Lower lobe of right lung (tissue), 2 donors: ENCODE results near the gene GDAP2. TPM values are rescaled to one million over a fixed set of nuclear protein-coding genes. Genes with fewer than 3 reads are reported as not detected.
"Not testable (repeated sequence)": the region's sequence is repeated elsewhere in the genome, so short reads cannot be mapped to it uniquely, and the experiment has no call there.

Experiments used
- ATAC-seq, 2 donors: fragments of 200-7000 bp; cut with Tn5 transposase; one replicate each; pipeline ENCODE4 v1.9.1; 2020 to 2022; ENCODE audit warnings: mild to moderate bottlenecking in 2 of 2, moderate library complexity in 2 of 2
- DNase-seq: peaks from one replicate; pipeline ENCODE4 v3.0.0-alpha.2; 2020
- H3K27ac ChIP-seq: fragments of 200-600 bp; one replicate; pipeline ENCODE4 v1.8.0; 2022
- H3K27me3 ChIP-seq: fragments of 200-600 bp; one replicate; pipeline ENCODE4 v1.8.0; 2022; ENCODE audit warnings: low read depth
- H3K36me3 ChIP-seq: fragments of 200-600 bp; one replicate; pipeline ENCODE4 v1.8.0; 2022; ENCODE audit warnings: mild to moderate bottlenecking
- H3K4me1 ChIP-seq: fragments of 200-600 bp; one replicate; pipeline ENCODE4 v1.8.0; 2022
- H3K4me3 ChIP-seq: fragments of 200-600 bp; one replicate; pipeline ENCODE4 v1.8.0; 2022; ENCODE audit warnings: mild to moderate bottlenecking
- H3K9me3 ChIP-seq: fragments of 200-600 bp; one replicate; pipeline ENCODE4 v1.8.0; 2022
- CTCF ChIP-seq: fragments of 200-600 bp; IDR thresholded peaks from one replicate; pipeline ENCODE4 v1.8.0; 2022; ENCODE audit warnings: antibody characterized with exemption, mild to moderate bottlenecking
- intact Hi-C: fragments of 100-400 bp; cut with DNase I; formaldehyde crosslinking; loops from one replicate; pipeline ENCODE4 v1.11.0; 2022
- total RNA-seq: library from RNA; stranded (reverse); fragmentation: NEBNext Ultra II Directional; extraction: Animal tissue kit (Norgen Biotek cat#: 25700); gene quantifications from one replicate; pipeline ENCODE4 v1.2.1, GENCODE V29; 2021
- donor health status: DM: no; HTN: yes; CAD: no; lungs with severe emphysema.

GDAP2 gene
- total RNA-seq, 1 donor from 2014 or later: 34.1 TPM

- TF ChIP-seq CTCF: no peak
- peaks cover 3% of the 10 kb centered on the region for H3K36me3 ChIP-seq
- no peak overlapping the region for H3K27ac ChIP-seq
- H3K4me3 ChIP-seq: no peak overlapping the region
- ATAC-seq: no peak
- no peaks in the 10 kb centered on the region for H3K4me1 ChIP-seq
- no peaks in the 10 kb centered on the region for H3K9me3 ChIP-seq
- no peaks in the 10 kb centered on the region for H3K27me3 ChIP-seq
- intact Hi-C loops: no loop called here
- DNase-seq: no peak
Observed at GRCh38 chr1:117857418-117857817, 72.0 kb downstream of the GDAP2 start.

- no peaks in the 10 kb centered on the region for H3K27me3 ChIP-seq
- H3K4me1 ChIP-seq: no peaks in the 10 kb centered on the region
- ATAC-seq (no peak), DNase-seq (no peak)
- intact Hi-C loops: no loop called here
- H3K4me3 ChIP-seq: no peak overlapping the region
- H3K27ac ChIP-seq: no peak overlapping the region
- no peaks in the 10 kb centered on the region for H3K36me3 ChIP-seq
- no peaks in the 10 kb centered on the region for H3K9me3 ChIP-seq
- no peak for TF ChIP-seq CTCF
Observed at GRCh38 chr1:117852853-117853553, 76.4 kb downstream of the GDAP2 start.

- TF ChIP-seq CTCF: no peak
- H3K27me3 ChIP-seq: no peaks in the 10 kb centered on the region
- DNase-seq (no peak), ATAC-seq (no peak)
- H3K4me3 ChIP-seq: no peak overlapping the region
- no peak overlapping the region for H3K27ac ChIP-seq
- no peaks in the 10 kb centered on the region for H3K36me3 ChIP-seq
- no peaks in the 10 kb centered on the region for H3K4me1 ChIP-seq
- no peaks in the 10 kb centered on the region for H3K9me3 ChIP-seq
- intact Hi-C loops: no loop called here
Observed at GRCh38 chr1:117851687-117852086, 77.7 kb downstream of the GDAP2 start.

- no peaks in the 10 kb centered on the region for H3K9me3 ChIP-seq
- H3K27ac ChIP-seq: no peak overlapping the region
- H3K4me3 ChIP-seq: no peak overlapping the region
- TF ChIP-seq CTCF: no peak
- H3K27me3 ChIP-seq: no peaks in the 10 kb centered on the region
- no peak for DNase-seq
- no peak for ATAC-seq
- no peaks in the 10 kb centered on the region for H3K4me1 ChIP-seq
- H3K36me3 ChIP-seq: no peaks in the 10 kb centered on the region
- intact Hi-C loops: no loop called here
Observed at GRCh38 chr1:117846674-117847425, 82.6 kb downstream of the GDAP2 start.

GRCh38 chr1:117844478-117844877 is 84.9 kb downstream of the GDAP2 start:
- H3K27ac ChIP-seq, DNase-seq, intact Hi-C loops, H3K4me1 ChIP-seq, H3K27me3 ChIP-seq, H3K4me3 ChIP-seq, H3K36me3 ChIP-seq, H3K9me3 ChIP-seq, ATAC-seq: not testable (repeated sequence)

GRCh38 chr1:117843791-117844190 is 85.6 kb downstream of the GDAP2 start:
- Histone ChIP-seq H3K9me3 (no peaks in the 10 kb centered on the region), H3K36me3 (no peaks in the 10 kb centered on the region), H3K4me3 (no peak overlapping the region), H3K27me3 (no peaks in the 10 kb centered on the region), H3K4me1 (no peaks in the 10 kb centered on the region), H3K27ac (no peak overlapping the region)
- DNase-seq (no peak), ATAC-seq (no peak)
- intact Hi-C loops: no loop called here
- no peak for TF ChIP-seq CTCF
